Peyer's patch (tissue), 4 donors: Measurements from ENCODE around the gene TOMM70. TPM values are rescaled to one million over a fixed set of nuclear protein-coding genes. Genes with fewer than 3 reads are reported as not detected.

Source experiments
- DNase-seq, 3 donors: peaks; one replicate each; pipeline ENCODE4 v3.0.0-alpha.2; 2017 to 2019
- H3K27ac ChIP-seq, 4 donors: fragments of 200-600 bp; sonication (generic); one replicate each; pipeline ENCODE4 v1.5.1; 2016 to 2019
- H3K27me3 ChIP-seq, 2 donors: fragments of 200-600 bp; sonication (generic); one replicate each; pipeline ENCODE4 v1.5.1; 2019
- H3K36me3 ChIP-seq, 3 donors: fragments of 200-600 bp; sonication (generic); one replicate each; pipeline ENCODE4 v1.5.1; 2016 to 2019
- H3K4me1 ChIP-seq, 4 donors: fragments of 200-600 bp; sonication (generic); one replicate each; pipeline ENCODE4 v1.5.1; 2016 to 2019
- H3K4me3 ChIP-seq, 4 donors: fragments of 200-600 bp; sonication (generic); 1 replicate in 3 of 4; 2 replicates in 1 of 4; pipeline ENCODE4 v1.5.1; 2016 to 2019; ENCODE audit warnings: mild to moderate bottlenecking in 1 of 4
- H3K9me3 ChIP-seq, 4 donors: fragments of 200-600 bp; sonication (generic); one replicate each; pipeline ENCODE4 v1.5.1; 2016 to 2019; ENCODE audit warnings: mild to moderate bottlenecking in 1 of 4
- POLR2A ChIP-seq, 2 donors: fragments of 450-650 bp; IDR thresholded peaks; one replicate each; pipeline ENCODE4 v1.5.1; 2017; ENCODE audit warnings: antibody characterized with exemption in 2 of 2, mild to moderate bottlenecking in 2 of 2, moderate library complexity in 2 of 2
- total RNA-seq, 4 donors: library from RNA; depleted of rRNA; stranded (reverse); fragments of >200 nt; gene quantifications; one replicate each; pipeline ENCODE4 v1.1.0, GENCODE V29; 2016
- TF ChIP-seq, protein P1 (sequence below), 6 experiments: fragments of 450-650 bp in 4 of 6; fragments of 200-600 bp in 2 of 6; sonication (generic) in 1 of 6; IDR thresholded peaks; one replicate each; pipeline ENCODE4 v1.5.1; 2017 to 2019; ENCODE audit warnings: antibody characterized with exemption in 6 of 6, mild to moderate bottlenecking in 3 of 6, moderate library complexity in 1 of 6

Gene TOMM70
- total RNA-seq, 4 donors from 2014 or later = 25.0 to 34.2 (median 32.4) TPM

DNA sequence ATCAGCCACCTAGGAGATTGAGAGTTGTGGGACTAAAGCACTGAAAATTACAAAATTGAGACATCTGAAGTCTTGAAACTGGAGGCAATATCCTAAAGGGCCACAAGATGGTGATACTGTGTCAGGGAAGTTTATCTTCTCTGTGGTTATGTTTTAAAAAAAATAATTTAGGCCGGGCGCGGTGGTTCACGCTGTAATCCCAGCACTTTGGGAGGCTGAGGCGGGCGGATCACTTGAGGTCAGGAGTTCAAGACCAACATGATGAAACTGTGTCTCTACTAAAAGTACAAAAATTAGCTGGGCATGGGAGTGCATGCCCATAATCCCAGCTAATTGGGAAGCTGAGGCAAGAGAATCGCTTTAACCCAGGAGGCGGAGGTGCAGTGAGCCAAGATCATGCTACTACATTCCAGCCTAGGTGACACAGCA lies 84.2 kb downstream of the TOMM70 start:
- Histone ChIP-seq H3K4me1 (no peaks in the 10 kb centered on the region), H3K4me3 (no peak overlapping the region), H3K36me3 (peaks cover 0 to 34% (median 0%) of the 10 kb centered on the region in 3 donors), H3K27ac (no peak overlapping the region), H3K9me3 (no peaks in the 10 kb centered on the region), H3K27me3 (no peaks in the 10 kb centered on the region)
- no peak for DNase-seq
- TF ChIP-seq POLR2A (IDR thresholded peaks at IDR 0.05) = no peak
- TF ChIP-seq, protein P1, sequence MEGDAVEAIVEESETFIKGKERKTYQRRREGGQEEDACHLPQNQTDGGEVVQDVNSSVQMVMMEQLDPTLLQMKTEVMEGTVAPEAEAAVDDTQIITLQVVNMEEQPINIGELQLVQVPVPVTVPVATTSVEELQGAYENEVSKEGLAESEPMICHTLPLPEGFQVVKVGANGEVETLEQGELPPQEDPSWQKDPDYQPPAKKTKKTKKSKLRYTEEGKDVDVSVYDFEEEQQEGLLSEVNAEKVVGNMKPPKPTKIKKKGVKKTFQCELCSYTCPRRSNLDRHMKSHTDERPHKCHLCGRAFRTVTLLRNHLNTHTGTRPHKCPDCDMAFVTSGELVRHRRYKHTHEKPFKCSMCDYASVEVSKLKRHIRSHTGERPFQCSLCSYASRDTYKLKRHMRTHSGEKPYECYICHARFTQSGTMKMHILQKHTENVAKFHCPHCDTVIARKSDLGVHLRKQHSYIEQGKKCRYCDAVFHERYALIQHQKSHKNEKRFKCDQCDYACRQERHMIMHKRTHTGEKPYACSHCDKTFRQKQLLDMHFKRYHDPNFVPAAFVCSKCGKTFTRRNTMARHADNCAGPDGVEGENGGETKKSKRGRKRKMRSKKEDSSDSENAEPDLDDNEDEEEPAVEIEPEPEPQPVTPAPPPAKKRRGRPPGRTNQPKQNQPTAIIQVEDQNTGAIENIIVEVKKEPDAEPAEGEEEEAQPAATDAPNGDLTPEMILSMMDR (IDR thresholded peaks at IDR 0.05) = peak in 5 of 6 experiments; percentile 63 to 73 (median 69)

Other genes with a start within 250 kb of the TOMM70 start
- 10 to 100 TPM; 29.7 to 57.4 (median 38.4) TPM for gene TBC1D23, start 140.1 kb downstream of the TOMM70 start, total RNA-seq
- gene NIT2, start 66.3 kb downstream of the TOMM70 start, total RNA-seq = 10 to 100 TPM; 14.0 to 28.3 (median 17.2) TPM
- gene LNP1, start 450 bp upstream of the TOMM70 start, total RNA-seq = 1 to 10 TPM in 3 of 4 donors, under 1 TPM in 1; 0.95 to 8.3 (median 1.1) TPM
- 1 to 10 TPM in 2 of 4 donors, under 1 TPM in 1, not detected in 1; 0.66 to 5.3 (median 4.7) TPM for gene TMEM45A, start 91.5 kb upstream of the TOMM70 start, total RNA-seq
- 100 to 1,000 TPM in 2 of 4 donors, 10 to 100 TPM in 1, 1 to 10 TPM in 1; 5.8 to 124 (median 83.1) TPM for gene ADGRG7, start 208.5 kb upstream of the TOMM70 start, total RNA-seq